Stomach (tissue), 4 donors: ENCODE measurements around the gene GNL3.

Experiments
- CTCF ChIP-seq, 7 experiments: fragments of 450-650 bp in 4 of 7; fragments of 200-600 bp in 3 of 7; sonication (generic) in 3 of 7; IDR thresholded peaks; one replicate each; pipeline ENCODE4 v1.5.1; 2016 to 2019; ENCODE audit warnings: antibody characterized with exemption in 7 of 7, control low read depth in 2 of 7, mild to moderate bottlenecking in 1 of 7
- POLR2A ChIP-seq, 4 donors: fragments of 450-650 bp; IDR thresholded peaks; one replicate each; pipeline ENCODE4 v1.6.1; 2016; ENCODE audit warnings: antibody characterized with exemption in 4 of 4, control low read depth in 2 of 4, mild to moderate bottlenecking in 1 of 4, moderate library complexity in 1 of 4

- TF ChIP-seq CTCF (IDR thresholded peaks at IDR 0.05) (no peak), POLR2A (IDR thresholded peaks at IDR 0.05) (no peak)
Observed at GRCh38 chr3:52733256-52733891, 47.5 kb downstream of the GNL3 start.
